Subcutaneous adipose tissue (tissue), 4 donors: ENCODE data around the gene TRIM26. TPM values are rescaled to one million over a fixed set of nuclear protein-coding genes. Genes with fewer than 3 reads are reported as not detected.

Experiments
- CTCF ChIP-seq: fragments of 450-650 bp; IDR thresholded peaks from one replicate; pipeline ENCODE4 v1.5.1; 2016; ENCODE audit warnings: low read depth, mild to moderate bottlenecking, control low read depth, antibody characterized with exemption, moderate library complexity
- total RNA-seq, 4 donors: library from RNA; depleted of rRNA; stranded (reverse); fragments of >200 nt; gene quantifications; one replicate each; pipeline ENCODE4 v1.1.0, GENCODE V29; 2016

The TRIM26 gene
- total RNA-seq, 4 donors from 2014 or later, result 24.3 to 32.6 (median 28.5) TPM

DNA sequence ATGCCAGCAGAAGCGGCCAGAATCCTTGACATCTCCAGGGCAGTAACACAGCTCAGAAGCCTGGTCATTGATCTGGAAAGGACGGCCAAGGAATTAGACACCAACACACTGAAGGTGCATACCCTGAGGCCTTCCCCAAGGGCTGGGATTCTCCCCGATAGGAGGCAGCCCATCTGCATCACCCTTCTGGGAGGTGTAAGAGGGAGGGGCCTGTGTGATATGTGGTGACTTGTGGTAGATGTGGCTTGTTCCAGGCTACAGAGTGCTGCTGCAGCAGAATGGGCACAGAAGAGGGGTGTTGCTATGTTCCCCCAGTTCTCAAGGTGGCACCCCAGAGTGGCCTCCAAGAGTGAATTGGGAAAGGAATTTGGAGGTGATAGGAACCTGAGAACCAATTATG is 66.1 kb downstream of the TRIM26 start:
- no peak for TF ChIP-seq CTCF

DNA sequence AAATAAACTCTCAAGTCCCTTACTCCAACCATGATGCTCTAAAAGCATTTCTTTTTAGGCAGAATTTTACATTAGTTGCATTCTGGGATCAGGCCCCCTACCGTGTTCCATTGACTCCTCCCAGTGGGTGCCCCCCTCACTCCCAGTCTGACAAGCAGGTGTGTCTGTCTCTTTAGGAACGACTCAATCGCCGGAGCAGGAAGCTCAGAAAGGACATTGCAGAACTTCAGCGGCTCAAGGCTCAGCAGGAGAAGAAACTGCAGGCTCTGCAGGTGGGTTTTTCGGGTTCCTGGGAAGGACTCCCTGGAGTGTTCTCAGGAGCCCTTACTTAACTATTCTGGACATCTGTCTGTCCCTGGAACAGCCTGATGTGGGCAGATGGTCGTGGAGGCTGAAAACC is 67.4 kb downstream of the TRIM26 start:
- TF ChIP-seq CTCF, result no peak

GRCh38 chr6:30144811-30145210 is 68.4 kb downstream of the TRIM26 start:
- TF ChIP-seq CTCF, result no peak

- TF ChIP-seq CTCF, result no peak
These were observed 69.4 kb downstream of the TRIM26 start for GRCh38 chr6:30143780-30144179.

DNA sequence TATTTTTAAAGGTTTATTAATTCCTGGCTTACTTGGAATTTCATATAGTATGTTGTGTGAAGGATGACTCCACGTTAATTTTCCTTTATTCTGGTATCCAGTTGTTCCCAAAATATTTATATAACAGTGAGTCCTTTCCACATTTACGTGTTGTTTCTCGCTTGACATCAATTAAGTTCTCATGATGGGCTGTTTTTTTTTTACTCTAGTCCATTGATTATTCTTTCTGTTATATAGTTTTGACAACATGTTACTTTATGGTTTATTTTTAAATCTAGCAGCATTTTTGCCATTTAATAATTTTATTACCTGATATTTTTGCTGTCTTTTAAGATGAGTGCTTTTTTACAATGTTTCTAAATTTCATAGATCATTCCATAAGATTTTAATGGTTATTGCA is 70.5 kb downstream of the TRIM26 start:
- no peak for TF ChIP-seq CTCF

GRCh38 chr6:30136570-30137286 is 76.5 kb downstream of the TRIM26 start:
- no peak for TF ChIP-seq CTCF

DNA sequence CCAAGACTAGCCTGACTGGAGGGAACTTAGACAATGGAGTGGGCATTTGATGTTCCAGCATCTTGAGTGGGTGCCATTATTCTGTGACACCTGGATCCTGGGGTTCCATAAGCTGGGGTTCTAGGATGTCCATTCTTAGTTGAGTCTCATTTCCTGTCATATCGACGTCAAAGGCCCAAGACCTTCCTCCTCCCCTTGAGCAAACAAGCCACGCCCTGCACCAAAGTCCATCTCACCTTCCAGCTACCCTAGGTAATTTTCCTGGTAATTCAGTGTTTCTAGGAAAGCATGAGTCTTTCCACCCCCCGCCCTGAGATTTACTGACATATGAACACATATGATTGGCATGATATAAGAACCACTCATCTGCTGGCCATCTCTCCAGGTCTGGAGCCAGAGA is 77.4 kb downstream of the TRIM26 start, which contains the start of gene TRIM40:
Gene TRIM40 (plus strand): TSS at position 384 of the 400 bp plus-strand sequence. CDS start 897 bp downstream, outside the sequence.
- no peak for TF ChIP-seq CTCF
